ENCODE data around the gene SKAP1. TPM values are rescaled to one million over a fixed set of nuclear protein-coding genes. Genes with fewer than 3 reads are reported as not detected.

SKAP1 gene
- total and polyA plus RNA-seq, 2 of the 13 experiments (the other 11 are each of a cell fraction or from before 2014, with no cell fraction given) = 0.21 TPM; not detected in 1

GRCh38 chr17:48102798-48103715 lies 327.0 kb downstream of the SKAP1 start (continued):
- TF ChIP-seq MAFF (IDR thresholded peaks at IDR 0.05; ENCODE audit: low read depth, low read length) (peak; percentile 45), KDM4B (CRISPR knock-in tag; IDR thresholded peaks at IDR 0.05) (no peak), PREB (CRISPR knock-in tag; IDR thresholded peaks at IDR 0.05) (no peak), REST (IDR thresholded peaks at IDR 0.05; ENCODE audit: borderline replicate concordance in 1 of 2, low read depth in 1 of 2, low read length in 2 of 2) (no peak), HNF1A (IDR thresholded peaks at IDR 0.05; ENCODE audit: low read depth) (no peak), HNF1A (CRISPR knock-in tag; IDR thresholded peaks at IDR 0.05; ENCODE audit: borderline replicate concordance) (no peak), RARG (CRISPR knock-in tag; IDR thresholded peaks at IDR 0.05; ENCODE audit: low read depth) (no peak), KDM2A (CRISPR knock-in tag; IDR thresholded peaks at IDR 0.05; ENCODE audit: borderline replicate concordance, low read depth) (no peak), ZBTB26 (CRISPR knock-in tag; IDR thresholded peaks at IDR 0.05; ENCODE audit: borderline replicate concordance) (no peak), HES4 (CRISPR knock-in tag; IDR thresholded peaks at IDR 0.05; ENCODE audit: borderline replicate concordance) (no peak), NFYB (CRISPR knock-in tag; IDR thresholded peaks at IDR 0.05) (peak; percentile 65), MAX (IDR thresholded peaks at IDR 0.05) (no peak), MIER2 (CRISPR knock-in tag; IDR thresholded peaks at IDR 0.05) (no peak), ZNF224 (CRISPR knock-in tag; IDR thresholded peaks at IDR 0.05) (no peak), NFRKB (IDR thresholded peaks at IDR 0.05) (no peak), E2F5 (CRISPR knock-in tag; conservative IDR thresholded peaks at IDR 0.05) (no peak), ZFAT (CRISPR knock-in tag; conservative IDR thresholded peaks at IDR 0.05) (no peak), FLYWCH1 (CRISPR knock-in tag; IDR thresholded peaks at IDR 0.05) (no peak)

Data from HepG2 (cell line).